Measurements from ENCODE around the gene PRR16.

Gene PRR16

GRCh38 chr5:120586646-120587045 lies 122.5 kb downstream of the PRR16 start:
- DNase-seq = no peak

GRCh38 chr5:120591911-120592310 lies 127.8 kb downstream of the PRR16 start:
- no peak for DNase-seq

- DNase-seq = no peak
Observed at GRCh38 chr5:120599576-120599975, 135.5 kb downstream of the PRR16 start.

GRCh38 chr5:120600639-120601038 lies 136.5 kb downstream of the PRR16 start:
- no peak for DNase-seq

GRCh38 chr5:120602033-120602432 lies 137.9 kb downstream of the PRR16 start:
- no peak for DNase-seq

- no peak for DNase-seq
Observed at GRCh38 chr5:120604884-120605283, 140.8 kb downstream of the PRR16 start.

GRCh38 chr5:120605325-120606079 lies 141.4 kb downstream of the PRR16 start:
- DNase-seq = no peak

GRCh38 chr5:120609570-120609969 lies 145.5 kb downstream of the PRR16 start:
- no peak for DNase-seq

- DNase-seq = no peak
Observed at GRCh38 chr5:120610145-120610544, 146.0 kb downstream of the PRR16 start.

- DNase-seq = no peak
Observed at GRCh38 chr5:120613729-120614128, 149.6 kb downstream of the PRR16 start.

GRCh38 chr5:120614531-120615180 lies 150.6 kb downstream of the PRR16 start:
- no peak for DNase-seq

- DNase-seq = no peak
Observed at GRCh38 chr5:120615967-120616645, 152.0 kb downstream of the PRR16 start.

GRCh38 chr5:120621339-120621738 lies 157.2 kb downstream of the PRR16 start:
- DNase-seq = no peak

- no peak for DNase-seq
Observed at GRCh38 chr5:120624021-120624563, 160.0 kb downstream of the PRR16 start.

GRCh38 chr5:120628156-120628555 lies 164.1 kb downstream of the PRR16 start:
- no peak for DNase-seq

- DNase-seq = no peak
Observed at GRCh38 chr5:120630550-120630949, 166.4 kb downstream of the PRR16 start.

- no peak for DNase-seq
Observed at GRCh38 chr5:120631611-120632010, 167.5 kb downstream of the PRR16 start.

- no peak for DNase-seq
Observed at GRCh38 chr5:120632430-120632829, 168.3 kb downstream of the PRR16 start.

GRCh38 chr5:120638449-120638848 lies 174.3 kb downstream of the PRR16 start:
- no peak for DNase-seq

GRCh38 chr5:120640778-120641177 lies 176.7 kb downstream of the PRR16 start:
- DNase-seq = no peak

GRCh38 chr5:120644516-120644915 lies 180.4 kb downstream of the PRR16 start:
- DNase-seq = no peak

GRCh38 chr5:120655828-120656435 lies 191.8 kb downstream of the PRR16 start:
- DNase-seq = peak; percentile 15 to 22

- DNase-seq = no peak
Observed at GRCh38 chr5:120657104-120657503, 193.0 kb downstream of the PRR16 start.
